ENCODE measurements around the gene OSER1.

- no peak for TF ChIP-seq CTCF (IDR thresholded peaks at IDR 0.05)
- TF ChIP-seq EP300 (IDR thresholded peaks at IDR 0.05): no peak
- no peak for TF ChIP-seq POLR2A (IDR thresholded peaks at IDR 0.05)
Observed at GRCh38 chr20:44258226-44258890, 47.8 kb upstream of the OSER1 start.

All from stomach (tissue), 4 donors.